ENCODE results near the gene UGCG.

The UGCG gene

GRCh38 chr9:111926421-111926875 is 29.8 kb downstream of the UGCG start:
- TF ChIP-seq CTCF (IDR thresholded peaks at IDR 0.05) = no peak

- no peak for TF ChIP-seq CTCF (IDR thresholded peaks at IDR 0.05)
These were observed 31.7 kb downstream of the UGCG start for GRCh38 chr9:111928359-111928720.

GRCh38 chr9:111934747-111935146 is 38.1 kb downstream of the UGCG start:
- TF ChIP-seq CTCF (IDR thresholded peaks at IDR 0.05) = no peak

GRCh38 chr9:111936391-111936790 is 39.8 kb downstream of the UGCG start:
- no peak for TF ChIP-seq CTCF (IDR thresholded peaks at IDR 0.05)

GRCh38 chr9:111937301-111937700 is 40.7 kb downstream of the UGCG start:
- TF ChIP-seq CTCF (IDR thresholded peaks at IDR 0.05) = no peak

- TF ChIP-seq CTCF (IDR thresholded peaks at IDR 0.05) = no peak
These were observed 41.3 kb downstream of the UGCG start for GRCh38 chr9:111937781-111938426.

- TF ChIP-seq CTCF (IDR thresholded peaks at IDR 0.05) = no peak
These were observed 41.8 kb downstream of the UGCG start for GRCh38 chr9:111938427-111938800.

GRCh38 chr9:111939322-111939721 is 42.7 kb downstream of the UGCG start:
- TF ChIP-seq CTCF (IDR thresholded peaks at IDR 0.05) = no peak
